Effector memory CD8-positive, alpha-beta T cell (primary cell): ENCODE results near the gene ZBTB38.

ENCODE experiments used
- ATAC-seq: fragments of 150-1000 bp; cut with Tn5 transposase; replicated peaks from 2 replicates; pipeline ENCODE4 v1.10.0; 2021; ENCODE audit warnings: mild to moderate bottlenecking, moderate library complexity
- DNase-seq, 3 experiments: peaks; one replicate each; pipeline ENCODE4 v3.0.0; 2021
- H3K27ac Mint-ChIP-seq, 2 donors: one replicate each; pipeline ENCODE4 v1.8.0; 2022; ENCODE audit warnings: mild to moderate bottlenecking in 2 of 2, mixed read lengths in 2 of 2, moderate library complexity in 2 of 2
- H3K27me3 Mint-ChIP-seq, 2 donors: one replicate each; pipeline ENCODE4 v1.8.0; 2022; ENCODE audit warnings: mixed read lengths in 2 of 2
- H3K36me3 Mint-ChIP-seq: one replicate; pipeline ENCODE4 v1.8.0; 2022; ENCODE audit warnings: mild to moderate bottlenecking, moderate library complexity, mixed read lengths; ENCODE audit not compliant: insufficient read depth
- H3K4me1 Mint-ChIP-seq, 2 donors: one replicate each; pipeline ENCODE4 v1.8.0; 2022; ENCODE audit warnings: low read depth in 2 of 2, mixed read lengths in 2 of 2
- H3K4me3 Mint-ChIP-seq, 2 donors: one replicate each; pipeline ENCODE4 v1.8.0; 2022; ENCODE audit warnings: mild to moderate bottlenecking in 2 of 2, mixed read lengths in 2 of 2, moderate library complexity in 2 of 2
- H3K9me3 Mint-ChIP-seq, 2 donors: one replicate each; pipeline ENCODE4 v1.8.0; 2022; ENCODE audit warnings: mixed read lengths in 2 of 2

The ZBTB38 gene

DNA sequence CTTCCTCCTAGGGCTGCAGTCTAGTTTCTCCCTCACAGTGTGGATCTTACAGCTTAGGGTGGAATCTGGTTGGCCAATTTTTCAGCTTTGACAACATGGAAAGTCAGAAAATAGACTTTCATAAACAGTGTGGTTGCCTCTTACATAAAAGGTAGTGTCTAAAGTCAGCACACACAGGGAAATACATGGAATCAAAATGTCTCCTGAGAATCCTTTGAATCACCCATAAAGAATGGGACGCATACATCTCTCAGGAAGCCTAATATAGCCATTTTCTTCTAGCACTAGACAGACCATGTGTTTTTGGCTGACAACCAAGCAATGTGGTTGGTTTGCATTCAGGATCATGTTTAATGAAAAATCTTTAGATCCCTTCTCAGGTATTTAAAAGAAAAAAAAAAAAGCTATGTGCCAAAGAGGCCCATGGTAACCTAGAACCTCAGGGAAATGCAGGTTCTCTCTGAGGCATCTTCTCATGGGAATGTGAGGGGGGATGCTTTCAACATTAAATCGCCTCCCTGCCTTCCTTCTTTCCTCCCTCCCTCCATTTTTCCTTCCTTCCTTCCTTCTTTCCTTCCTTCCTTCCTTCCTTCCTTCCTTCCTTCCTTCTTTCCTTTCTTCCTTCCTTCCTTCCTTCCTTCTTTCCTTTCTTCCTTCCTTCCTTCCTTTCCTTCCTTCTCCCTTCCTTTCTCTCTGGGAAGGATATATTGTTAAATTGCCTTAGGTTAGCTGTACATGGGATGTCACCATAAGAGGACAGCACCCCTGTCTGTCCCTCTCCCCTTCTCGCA, 34.3 kb upstream of the ZBTB38 start:
- Mint-ChIP-seq H3K36me3 (no peaks in the 10 kb centered on the region), H3K4me1 (no peaks in the 10 kb centered on the region)

DNA sequence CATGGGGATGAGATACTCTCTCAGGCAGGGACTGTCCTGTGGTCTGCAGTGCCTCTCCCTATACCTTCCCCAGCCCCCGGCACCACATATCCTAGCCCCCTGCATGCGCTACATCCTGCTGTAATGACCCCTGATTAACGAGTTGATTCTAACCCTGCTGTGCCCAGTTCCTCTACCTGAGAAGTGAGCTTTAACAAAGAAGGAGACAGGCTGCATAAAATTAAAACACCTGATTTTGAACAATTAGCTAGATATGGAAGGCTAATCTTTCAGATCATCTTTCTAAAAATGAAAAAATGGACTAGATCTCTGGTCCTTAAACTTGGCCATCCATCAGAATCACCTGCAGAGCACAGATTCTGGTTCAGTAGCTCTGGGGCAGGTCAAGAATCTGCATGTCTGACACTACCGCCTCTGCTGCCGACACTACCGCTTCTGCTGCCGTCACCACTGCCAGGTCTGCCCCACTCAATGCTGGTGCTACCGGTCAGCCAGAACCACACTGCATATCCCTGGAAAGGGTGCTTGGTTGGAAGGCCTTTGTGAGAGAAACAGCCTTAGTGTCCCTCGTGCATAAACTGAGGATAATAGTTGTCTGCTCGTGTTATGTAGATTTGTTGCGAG, 33.6 kb upstream of the ZBTB38 start:
- Mint-ChIP-seq H3K9me3 (no peaks in the 10 kb centered on the region), H3K27me3 (peaks cover 16 to 33% of the 10 kb centered on the region in 2 donors), H3K36me3 (no peaks in the 10 kb centered on the region), H3K4me1 (no peaks in the 10 kb centered on the region), H3K4me3 (no peak overlapping the region), H3K27ac (no peak overlapping the region)
- DNase-seq: no peak
- no peak for ATAC-seq

More for the DNA sequence above, 34.3 kb upstream of the ZBTB38 start:
- ATAC-seq (no peak), DNase-seq (no peak)
- Mint-ChIP-seq H3K27me3 (peaks cover 9 to 29% of the 10 kb centered on the region in 2 donors), H3K27ac (no peak overlapping the region), H3K9me3 (no peaks in the 10 kb centered on the region), H3K4me3 (no peak overlapping the region)

DNA sequence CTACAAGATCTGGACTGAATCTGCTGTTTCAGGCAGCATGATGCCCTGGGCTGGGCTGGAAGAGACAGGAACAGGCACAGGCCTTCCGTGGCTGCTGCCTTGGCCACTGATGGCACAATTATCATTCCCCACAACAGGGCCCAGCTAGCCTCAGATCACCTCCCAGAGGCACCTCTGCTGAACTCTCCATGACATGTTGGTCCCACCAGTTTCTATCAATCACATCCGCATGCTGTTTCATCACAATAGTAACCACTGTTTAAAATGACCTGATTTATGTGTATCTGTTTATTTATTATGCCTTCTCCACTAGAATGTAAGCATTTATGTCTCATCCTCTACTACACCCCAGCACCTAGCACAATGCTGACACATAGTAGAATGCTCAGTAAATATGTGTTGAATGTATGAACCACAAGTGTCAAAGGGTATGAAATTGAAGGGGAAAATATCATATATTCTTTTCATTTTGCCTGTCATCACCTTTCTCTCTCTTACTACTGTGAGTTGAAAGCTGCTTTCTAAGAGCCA, 32.7 kb upstream of the ZBTB38 start:
- Mint-ChIP-seq H3K4me1 (no peaks in the 10 kb centered on the region), H3K4me3 (no peak overlapping the region), H3K27me3 (peaks cover 21 to 35% of the 10 kb centered on the region in 2 donors), H3K9me3 (no peaks in the 10 kb centered on the region), H3K36me3 (no peaks in the 10 kb centered on the region), H3K27ac (no peak overlapping the region)
- ATAC-seq: no peak
- DNase-seq: no peak

DNA sequence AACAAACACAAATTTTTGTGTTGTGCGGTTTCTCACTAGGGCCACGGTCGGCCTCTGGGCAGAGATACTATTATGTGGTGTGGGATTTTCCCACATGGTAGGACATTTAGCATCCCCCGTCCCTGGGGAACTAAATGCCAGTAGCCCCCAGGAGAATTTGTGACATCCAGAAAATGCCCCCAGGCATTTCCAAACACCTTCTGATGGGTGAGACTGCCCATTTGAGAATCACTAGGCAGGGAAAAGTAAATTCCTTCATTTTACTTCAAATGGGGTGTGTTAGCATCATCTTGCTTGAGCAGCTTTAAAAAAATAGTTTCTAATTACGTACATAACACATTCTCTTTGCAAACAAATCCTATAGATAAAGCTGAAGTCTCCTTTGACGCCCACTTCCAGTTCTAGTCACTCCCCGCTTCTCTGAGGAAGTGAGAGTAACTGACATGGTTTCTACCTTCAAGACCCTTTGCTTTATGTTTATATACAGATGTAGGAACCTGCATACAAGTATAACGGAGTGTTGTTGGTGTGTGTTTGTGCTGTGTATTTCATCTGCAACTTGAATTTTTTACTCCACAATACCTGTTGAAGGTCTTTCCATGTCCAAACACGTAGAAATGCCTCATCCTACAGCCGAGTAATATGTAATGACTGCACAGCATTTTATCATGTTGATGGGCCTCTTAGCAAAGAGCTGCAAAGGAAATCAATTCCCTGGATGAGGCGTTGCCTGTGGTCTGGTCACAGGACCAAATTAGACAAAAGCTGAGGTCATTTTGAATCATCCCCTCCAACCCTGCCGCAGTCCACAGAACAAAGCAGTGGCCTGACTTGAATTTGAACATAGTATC, 31.4 kb upstream of the ZBTB38 start:
- no peak overlapping the region for H3K4me3 Mint-ChIP-seq
- H3K36me3 Mint-ChIP-seq: no peaks in the 10 kb centered on the region
- no peaks in the 10 kb centered on the region for H3K4me1 Mint-ChIP-seq
- no peak for DNase-seq
- H3K27ac Mint-ChIP-seq: no peak overlapping the region
- H3K9me3 Mint-ChIP-seq: no peaks in the 10 kb centered on the region
- no peak for ATAC-seq
- H3K27me3 Mint-ChIP-seq: peaks cover 21 to 43% of the 10 kb centered on the region in 2 donors

DNA sequence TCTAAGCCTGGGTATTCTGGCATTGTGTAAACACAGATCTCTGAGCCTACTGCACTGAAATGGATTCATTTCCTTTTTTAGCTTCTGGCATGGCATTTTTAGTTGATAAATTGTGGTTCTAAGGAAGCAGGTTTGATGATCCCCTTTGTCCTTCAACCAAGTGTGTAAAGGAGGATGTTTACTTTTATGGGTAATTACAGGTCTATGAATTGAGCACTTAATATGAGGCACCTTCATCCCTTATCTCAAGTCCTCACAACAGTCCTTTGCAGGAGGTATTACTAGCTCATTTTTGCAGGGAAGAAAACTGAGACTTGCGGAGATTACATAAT, 30.8 kb upstream of the ZBTB38 start:
- H3K4me3 Mint-ChIP-seq: no peak overlapping the region
- H3K9me3 Mint-ChIP-seq: no peaks in the 10 kb centered on the region
- H3K4me1 Mint-ChIP-seq: no peaks in the 10 kb centered on the region
- ATAC-seq (no peak), DNase-seq (no peak)
- H3K27me3 Mint-ChIP-seq: peaks cover 16 to 37% of the 10 kb centered on the region in 2 donors
- no peak overlapping the region for H3K27ac Mint-ChIP-seq
- no peaks in the 10 kb centered on the region for H3K36me3 Mint-ChIP-seq

DNA sequence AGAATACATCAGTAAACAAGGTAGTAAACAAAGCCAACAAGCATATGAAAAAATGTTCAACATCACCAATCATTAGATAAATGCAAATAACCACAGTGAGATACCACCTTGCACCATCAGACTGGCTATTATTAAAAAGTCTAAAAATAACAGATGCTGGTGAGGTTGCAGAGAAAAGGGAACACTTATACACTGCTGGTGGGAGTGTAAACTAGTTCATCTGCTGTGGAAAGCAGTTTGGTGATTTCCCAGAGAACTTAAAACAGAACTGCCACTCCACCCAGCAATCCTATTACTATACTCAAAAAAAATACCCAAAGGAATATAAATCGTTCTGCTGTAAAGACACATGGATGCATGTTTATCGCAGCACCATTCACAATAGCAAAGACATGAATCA, 30.3 kb upstream of the ZBTB38 start:
- no peak overlapping the region for H3K4me3 Mint-ChIP-seq
- H3K36me3 Mint-ChIP-seq: no peaks in the 10 kb centered on the region
- no peak for DNase-seq
- H3K27ac Mint-ChIP-seq: no peak overlapping the region
- H3K9me3 Mint-ChIP-seq: no peaks in the 10 kb centered on the region
- H3K4me1 Mint-ChIP-seq: no peaks in the 10 kb centered on the region
- no peak for ATAC-seq
- H3K27me3 Mint-ChIP-seq: peaks cover 16 to 33% of the 10 kb centered on the region in 2 donors

DNA sequence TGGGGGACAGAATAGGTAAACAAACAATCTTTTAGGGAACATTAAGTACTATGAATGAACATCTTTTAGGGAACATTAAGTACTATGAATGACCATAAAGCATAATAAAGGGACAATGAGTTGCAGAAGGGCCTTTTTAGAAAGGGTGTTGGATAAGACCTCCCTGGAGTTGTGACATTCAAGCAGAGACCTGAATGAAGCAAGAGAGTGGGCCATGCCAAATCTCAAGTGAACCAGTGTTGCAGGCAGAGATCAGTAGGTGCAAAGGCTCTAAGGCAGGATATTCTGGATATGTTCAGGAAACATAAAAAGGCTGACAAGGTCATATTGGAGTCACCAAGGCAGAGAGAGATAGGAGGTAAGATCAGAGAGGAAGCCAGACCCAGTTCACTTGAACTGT, 29.4 kb upstream of the ZBTB38 start:
- no peak overlapping the region for H3K27ac Mint-ChIP-seq
- H3K9me3 Mint-ChIP-seq: no peaks in the 10 kb centered on the region
- no peaks in the 10 kb centered on the region for H3K4me1 Mint-ChIP-seq
- DNase-seq (no peak), ATAC-seq (no peak)
- peaks cover 16 to 33% of the 10 kb centered on the region in 2 donors for H3K27me3 Mint-ChIP-seq
- no peak overlapping the region for H3K4me3 Mint-ChIP-seq
- no peaks in the 10 kb centered on the region for H3K36me3 Mint-ChIP-seq

DNA sequence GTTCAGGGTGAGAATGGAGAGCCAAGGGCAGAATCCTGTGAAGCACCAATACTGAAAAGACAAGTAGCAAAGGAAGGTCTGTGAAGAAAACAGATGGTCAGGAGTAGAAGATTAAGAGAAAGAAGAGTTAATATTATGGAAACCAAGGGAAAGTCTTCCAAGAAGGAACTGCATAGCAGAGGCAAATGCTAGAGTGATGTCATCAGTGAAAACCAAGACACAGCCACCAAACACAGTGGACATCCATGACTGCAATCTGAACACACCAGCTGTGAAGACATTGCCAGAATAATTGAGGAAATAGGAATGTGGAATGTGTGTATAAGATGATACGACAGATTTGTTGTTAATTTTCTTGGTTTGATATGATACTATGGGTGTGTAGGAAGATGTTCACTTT, 26.8 kb upstream of the ZBTB38 start:
- ATAC-seq: no peak
- no peak overlapping the region for H3K27ac Mint-ChIP-seq
- no peak for DNase-seq
- H3K9me3 Mint-ChIP-seq: no peaks in the 10 kb centered on the region
- H3K4me1 Mint-ChIP-seq: no peaks in the 10 kb centered on the region
- peaks cover 16 to 22% of the 10 kb centered on the region in 2 donors for H3K27me3 Mint-ChIP-seq
- H3K4me3 Mint-ChIP-seq: no peak overlapping the region
- H3K36me3 Mint-ChIP-seq: no peaks in the 10 kb centered on the region

DNA sequence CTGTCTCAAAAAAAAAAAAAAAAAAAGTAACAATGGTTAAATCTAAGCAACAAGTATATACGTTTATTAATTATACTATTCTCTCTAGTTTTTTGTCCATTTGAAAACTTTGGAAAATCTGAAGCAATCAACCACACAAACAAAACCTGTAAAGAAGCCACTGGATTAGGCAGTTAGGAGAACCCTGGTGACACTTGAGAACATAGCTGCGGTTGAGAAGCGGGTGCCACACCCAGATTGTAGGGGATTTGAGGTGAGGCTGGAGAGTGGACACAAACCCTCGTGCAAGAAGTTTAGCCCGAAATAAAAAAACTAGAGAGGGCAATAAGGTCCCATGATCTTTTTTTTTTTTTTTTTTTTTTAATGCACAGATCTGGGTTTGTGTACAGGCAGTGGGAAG, 25.9 kb upstream of the ZBTB38 start:
- no peak for ATAC-seq
- Mint-ChIP-seq H3K4me1 (no peaks in the 10 kb centered on the region), H3K4me3 (no peak overlapping the region), H3K36me3 (no peaks in the 10 kb centered on the region), H3K27ac (no peak overlapping the region), H3K27me3 (peaks cover 16 to 22% of the 10 kb centered on the region in 2 donors), H3K9me3 (no peaks in the 10 kb centered on the region)
- DNase-seq: no peak

DNA sequence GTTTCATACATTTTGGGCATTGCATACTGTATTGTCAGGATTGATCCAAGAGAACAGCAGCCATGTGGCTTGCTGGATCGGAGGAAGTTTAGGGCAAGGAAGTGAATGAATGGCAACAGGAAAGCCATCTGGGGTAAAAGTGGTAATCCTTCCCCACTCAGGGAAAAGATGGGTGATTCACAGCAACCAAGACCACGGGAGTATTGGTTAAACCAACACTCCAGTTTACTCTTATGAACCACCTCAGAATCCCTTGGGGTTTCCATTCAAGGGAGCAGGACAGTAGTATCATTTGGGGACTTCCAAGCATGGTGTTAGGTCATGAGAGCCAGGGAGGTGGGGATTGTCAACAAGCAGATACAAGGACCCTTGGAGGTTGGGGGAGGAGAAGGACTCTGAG, 25.2 kb upstream of the ZBTB38 start:
- Mint-ChIP-seq H3K4me3 (no peak overlapping the region), H3K27me3 (peaks cover 16 to 22% of the 10 kb centered on the region in 2 donors), H3K4me1 (no peaks in the 10 kb centered on the region), H3K36me3 (no peaks in the 10 kb centered on the region), H3K27ac (no peak overlapping the region), H3K9me3 (no peaks in the 10 kb centered on the region)
- DNase-seq (no peak), ATAC-seq (no peak)

DNA sequence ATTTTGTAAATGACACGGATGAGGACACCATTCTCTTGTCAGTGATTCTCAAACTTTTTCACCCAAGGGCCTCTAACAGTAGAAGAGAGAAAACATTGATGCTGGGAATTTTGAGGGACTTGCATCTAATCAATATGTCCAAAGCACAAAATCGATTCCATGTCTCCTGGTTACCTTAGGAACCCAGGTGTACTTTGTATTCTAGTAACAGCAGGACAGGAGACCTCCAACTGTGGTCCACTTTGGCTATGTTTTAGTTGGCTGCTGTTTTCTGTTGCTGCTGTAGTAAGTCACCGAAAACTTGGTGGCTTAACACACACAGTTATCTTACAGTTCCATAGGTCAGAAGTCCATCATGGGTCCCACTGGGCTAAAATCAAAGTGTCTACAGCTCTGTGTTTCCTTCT, 24.4 kb upstream of the ZBTB38 start:
- Mint-ChIP-seq H3K36me3 (no peaks in the 10 kb centered on the region), H3K4me1 (no peaks in the 10 kb centered on the region), H3K4me3 (no peak overlapping the region), H3K9me3 (no peaks in the 10 kb centered on the region), H3K27ac (no peak overlapping the region), H3K27me3 (peaks cover 14 to 21% of the 10 kb centered on the region in 2 donors)
- ATAC-seq (no peak), DNase-seq (no peak)

DNA sequence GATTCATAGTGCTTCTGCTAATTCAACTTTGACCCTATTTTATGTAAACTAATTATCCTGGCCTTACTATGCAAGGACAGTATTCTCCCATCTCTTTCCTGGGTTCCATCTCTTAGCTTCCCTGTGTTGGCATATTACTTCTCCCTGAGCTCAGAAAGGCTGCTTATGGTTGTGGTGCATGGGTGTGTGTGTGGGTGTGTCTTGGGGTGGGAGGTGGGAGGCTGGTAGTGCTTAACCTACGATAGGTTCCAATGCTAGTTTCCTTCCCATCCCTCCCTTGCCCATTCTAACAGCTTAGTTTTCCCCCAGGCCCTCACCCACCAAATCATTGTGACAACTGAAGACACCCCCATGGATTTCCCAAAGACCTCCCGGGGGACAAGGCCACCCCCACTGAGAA, 22.8 kb upstream of the ZBTB38 start:
- Mint-ChIP-seq H3K4me3 (no peak overlapping the region), H3K9me3 (no peaks in the 10 kb centered on the region), H3K27ac (no peak overlapping the region), H3K36me3 (no peaks in the 10 kb centered on the region), H3K4me1 (no peaks in the 10 kb centered on the region), H3K27me3 (peaks cover 0 to 17% of the 10 kb centered on the region in 2 donors)
- DNase-seq (no peak), ATAC-seq (no peak)

DNA sequence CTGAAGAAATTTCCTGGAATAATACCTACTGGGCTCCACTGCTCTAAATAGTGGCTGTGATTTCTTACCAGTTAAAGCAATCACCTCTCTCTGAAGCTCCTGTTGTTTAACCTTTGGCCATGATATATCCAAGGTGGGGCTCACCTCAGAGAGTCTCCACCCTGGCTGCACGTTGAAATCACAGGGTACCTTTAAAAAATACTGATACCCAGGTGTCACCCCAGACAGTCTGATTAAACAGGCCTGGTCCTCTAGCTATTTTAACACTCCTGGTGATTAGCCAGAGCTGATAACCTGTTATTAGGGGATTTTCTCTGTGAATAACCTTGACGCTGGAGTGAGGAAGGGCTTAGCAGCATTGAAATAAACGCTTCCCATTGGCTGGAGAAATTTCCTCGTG, 22.3 kb upstream of the ZBTB38 start:
- Mint-ChIP-seq H3K27me3 (peaks cover 0 to 17% of the 10 kb centered on the region in 2 donors), H3K9me3 (no peaks in the 10 kb centered on the region), H3K4me1 (no peaks in the 10 kb centered on the region), H3K4me3 (no peak overlapping the region), H3K27ac (no peak overlapping the region), H3K36me3 (no peaks in the 10 kb centered on the region)
- no peak for DNase-seq
- no peak for ATAC-seq
